ENCODE results near the gene NPL. TPM values are rescaled to one million over a fixed set of nuclear protein-coding genes. Genes with fewer than 3 reads are reported as not detected.

Gene NPL
- polyA plus RNA-seq, 1 donor from 2014 or later, result 1.2 TPM

- H2AFZ ChIP-seq (ENCODE audit: low read depth, low read length), result no peak overlapping the region
- peaks cover 11% of the 10 kb centered on the region for H4K20me1 ChIP-seq (ENCODE audit: insufficient read depth)
Observed at GRCh38 chr1:182835806-182836205, 46.2 kb downstream of the NPL start.

More at GRCh38 chr1:182835806-182836205, 46.2 kb downstream of the NPL start:
- TF ChIP-seq EP300 (conservative IDR thresholded peaks at IDR 0.05; ENCODE audit: poor library complexity, severe bottlenecking) (no peak), REST (IDR thresholded peaks at IDR 0.05; ENCODE audit: borderline replicate concordance) (no peak), CTCF (IDR thresholded peaks at IDR 0.05; ENCODE audit: poor library complexity, severe bottlenecking) (no peak), RAD21 (conservative IDR thresholded peaks at IDR 0.05) (no peak), SMC3 (conservative IDR thresholded peaks at IDR 0.05; ENCODE audit: poor library complexity) (no peak), TAF1 (IDR thresholded peaks at IDR 0.05; ENCODE audit: low read depth) (no peak), MXI1 (conservative IDR thresholded peaks at IDR 0.05; ENCODE audit: poor library complexity, severe bottlenecking) (no peak), POLR2AphosphoS5 (IDR thresholded peaks at IDR 0.05) (no peak), EZH2 (IDR thresholded peaks at IDR 0.05; ENCODE audit: borderline replicate concordance, insufficient read depth, low read length, poor library complexity, severe bottlenecking) (no peak)
- Histone ChIP-seq H3K27me3 (ENCODE audit: insufficient read depth, low read depth, low read length) (no peaks in the 10 kb centered on the region), H3K9me2 (ENCODE audit: insufficient read depth, low read length) (no peaks in the 10 kb centered on the region), H3K9ac (ENCODE audit: low read length) (no peak overlapping the region), H3K9me3 (ENCODE audit: low read length) (no peaks in the 10 kb centered on the region), H3K4me3 (ENCODE audit: low read length) (no peak overlapping the region), H3K36me3 (ENCODE audit: insufficient read depth, low read length) (no peaks in the 10 kb centered on the region), H3K79me2 (replicated peaks; ENCODE audit: insufficient read depth, low read length) (peaks cover 5% of the 10 kb centered on the region), H3K27ac (ENCODE audit: low read length) (no peak overlapping the region), H3K4me2 (ENCODE audit: low read length) (no peak overlapping the region), H3F3A (ENCODE audit: insufficient read depth, low read length, poor library complexity, severe bottlenecking) (no peaks in the 10 kb centered on the region)
